Measurements from ENCODE around the gene CCDC70. TPM values are rescaled to one million over a fixed set of nuclear protein-coding genes. Genes with fewer than 3 reads are reported as not detected.

Gene CCDC70
- not detected in 2 replicates for total RNA-seq

DNA sequence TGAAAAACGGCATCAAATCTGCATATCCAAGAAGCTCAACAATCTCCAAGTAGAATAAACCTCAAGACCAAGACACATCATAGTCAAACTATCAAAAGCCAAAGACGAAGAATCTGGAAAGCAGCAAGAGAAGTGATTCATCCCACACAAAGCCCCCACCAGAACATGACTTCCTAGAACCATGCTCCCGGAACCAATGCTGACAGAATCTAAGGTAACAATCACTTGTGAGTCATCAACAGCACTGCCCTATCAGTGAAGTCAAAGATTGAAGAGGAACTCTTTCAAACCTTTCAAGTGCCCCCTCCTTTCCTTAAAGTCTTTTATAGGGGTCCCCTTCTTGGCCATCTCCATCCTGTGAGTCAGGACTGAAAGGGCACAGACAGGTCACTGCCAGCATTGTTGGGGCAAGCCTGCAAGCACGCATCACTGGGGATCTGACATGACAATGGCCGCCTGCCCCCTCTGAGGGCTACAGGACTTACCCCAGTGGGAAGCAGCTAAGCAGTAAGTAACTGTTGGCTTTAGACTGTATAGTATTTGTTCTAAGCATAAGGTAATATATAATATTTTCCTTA is at the start of gene CCDC70:
TSS of gene CCDC70 (plus strand) at position 247 of the 578 bp plus-strand sequence. CDS start 3,443 bp downstream, outside the sequence.
- no peak for TF ChIP-seq CTCF (IDR thresholded peaks at IDR 0.05; ENCODE audit: insufficient read depth, low read length, severe bottlenecking)
- FAIRE-seq = no peak
- peak; percentile 79 for DNase-seq (ENCODE audit: low read depth)
- no peaks in the 10 kb centered on the region for H3K36me3 ChIP-seq (ENCODE audit: control insufficient read depth, insufficient read depth, low read length)
- H3K27me3 ChIP-seq (ENCODE audit: control insufficient read depth, insufficient read depth, low read length) = no peaks in the 10 kb centered on the region
- no peak within 1 kb of the TSS for H3K4me3 ChIP-seq (ENCODE audit: low read depth, low read length)

GRCh38 chr13:51814071-51814470 is 47.7 kb upstream of the CCDC70 start:
- no peak for DNase-seq (ENCODE audit: low read depth)
- FAIRE-seq = no peak
- Histone ChIP-seq H3K27me3 (ENCODE audit: control insufficient read depth, insufficient read depth, low read length) (peaks cover 11% of the 10 kb centered on the region), H3K36me3 (ENCODE audit: control insufficient read depth, insufficient read depth, low read length) (no peaks in the 10 kb centered on the region), H3K4me3 (ENCODE audit: low read depth, low read length) (no peak overlapping the region)
- TF ChIP-seq CTCF (IDR thresholded peaks at IDR 0.05; ENCODE audit: insufficient read depth, low read length, severe bottlenecking) = no peak

GRCh38 chr13:51814825-51815650 is 46.7 kb upstream of the CCDC70 start:
- Histone ChIP-seq H3K4me3 (ENCODE audit: low read depth, low read length) (no peak overlapping the region), H3K36me3 (ENCODE audit: control insufficient read depth, insufficient read depth, low read length) (no peaks in the 10 kb centered on the region), H3K27me3 (ENCODE audit: control insufficient read depth, insufficient read depth, low read length) (peaks cover 13% of the 10 kb centered on the region)
- DNase-seq (ENCODE audit: low read depth) = peak; percentile 56
- TF ChIP-seq CTCF (IDR thresholded peaks at IDR 0.05; ENCODE audit: insufficient read depth, low read length, severe bottlenecking) = peak; percentile 91
- peak; percentile 50 for FAIRE-seq

GRCh38 chr13:51815848-51816247 is 45.9 kb upstream of the CCDC70 start:
- DNase-seq (ENCODE audit: low read depth) (no peak), FAIRE-seq (no peak)
- Histone ChIP-seq H3K27me3 (ENCODE audit: control insufficient read depth, insufficient read depth, low read length) (peaks cover 15% of the 10 kb centered on the region), H3K36me3 (ENCODE audit: control insufficient read depth, insufficient read depth, low read length) (no peaks in the 10 kb centered on the region), H3K4me3 (ENCODE audit: low read depth, low read length) (no peak overlapping the region)
- TF ChIP-seq CTCF (IDR thresholded peaks at IDR 0.05; ENCODE audit: insufficient read depth, low read length, severe bottlenecking) = no peak

DNA sequence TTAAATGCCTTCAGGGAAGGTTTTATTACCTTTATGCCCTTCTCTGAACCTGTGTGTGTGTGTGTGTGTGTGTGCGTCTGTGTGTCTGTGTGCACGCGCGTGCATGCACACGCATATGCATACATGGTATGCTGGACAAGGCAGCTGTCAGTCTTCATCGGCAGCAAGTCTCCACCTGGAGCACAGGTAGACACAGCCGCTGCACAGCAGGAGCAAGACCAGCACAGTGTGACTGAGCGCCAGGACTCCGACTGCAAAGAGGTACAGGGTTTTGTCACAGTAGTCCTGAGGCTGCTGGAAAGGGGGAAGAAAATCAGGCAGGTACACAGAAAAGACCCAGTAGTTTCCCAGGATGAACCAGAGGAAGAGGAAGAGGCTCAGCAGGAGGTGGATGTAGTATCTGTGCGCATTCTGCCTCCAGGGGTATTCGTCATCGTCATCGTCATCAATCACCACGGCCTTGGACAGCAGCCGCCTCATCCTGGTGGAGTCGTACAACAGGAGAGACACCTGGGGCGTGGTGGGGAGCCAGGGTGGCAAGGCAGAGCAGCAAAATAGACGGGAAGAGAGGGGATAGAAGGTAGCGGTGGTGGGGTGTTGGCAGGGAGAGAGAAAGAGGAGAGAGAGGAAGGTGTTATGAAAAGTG is 45.0 kb upstream of the CCDC70 start:
- H3K4me3 ChIP-seq (ENCODE audit: low read depth, low read length) = no peak overlapping the region
- peaks cover 16% of the 10 kb centered on the region for H3K27me3 ChIP-seq (ENCODE audit: control insufficient read depth, insufficient read depth, low read length)
- no peaks in the 10 kb centered on the region for H3K36me3 ChIP-seq (ENCODE audit: control insufficient read depth, insufficient read depth, low read length)
- DNase-seq (ENCODE audit: low read depth) (no peak), FAIRE-seq (no peak)
- no peak for TF ChIP-seq CTCF (IDR thresholded peaks at IDR 0.05; ENCODE audit: insufficient read depth, low read length, severe bottlenecking)
